GM04503 (cell line): ENCODE measurements around the gene ZFR2.
"Not testable (repeated sequence)": the region's sequence is repeated elsewhere in the genome, so short reads cannot be mapped to it uniquely, and the experiment has no call there.

ENCODE experiments used
- DNase-seq: peaks from one replicate; pipeline ENCODE4 v3.0.0-alpha.2; 2012; ENCODE audit warnings: low read depth

ZFR2 gene

GRCh38 chr19:3868770-3869456, at the start of gene ZFR2:
ZFR2 (minus strand) TSS chr19:3869038; CDS start chr19:3869017, 21 bp downstream.
- DNase-seq, result no peak

GRCh38 chr19:3916033-3916432, 47.2 kb upstream of the ZFR2 start:
- DNase-seq, result no peak

GRCh38 chr19:3914199-3914598, 45.4 kb upstream of the ZFR2 start:
- no peak for DNase-seq

- DNase-seq, result no peak
Observed at GRCh38 chr19:3910105-3910504, 41.3 kb upstream of the ZFR2 start.

- DNase-seq, result no peak
Observed at GRCh38 chr19:3908266-3909054, 39.6 kb upstream of the ZFR2 start.

- DNase-seq, result no peak
Observed at GRCh38 chr19:3907626-3908265, 38.9 kb upstream of the ZFR2 start.

GRCh38 chr19:3904233-3904632, 35.4 kb upstream of the ZFR2 start:
- no peak for DNase-seq

- DNase-seq, result no peak
Observed at GRCh38 chr19:3902317-3902973, 33.6 kb upstream of the ZFR2 start.

- DNase-seq, result no peak
Observed at GRCh38 chr19:3899531-3900294, 30.9 kb upstream of the ZFR2 start.

- no peak for DNase-seq
Observed at GRCh38 chr19:3898426-3898825, 29.6 kb upstream of the ZFR2 start.

- no peak for DNase-seq
Observed at GRCh38 chr19:3897936-3898335, 29.1 kb upstream of the ZFR2 start.

GRCh38 chr19:3895788-3896187, 26.9 kb upstream of the ZFR2 start:
- DNase-seq, result no peak

- not testable (repeated sequence) for DNase-seq
Observed at GRCh38 chr19:3894959-3895358, 26.1 kb upstream of the ZFR2 start.

- no peak for DNase-seq
Observed at GRCh38 chr19:3893509-3894179, 24.8 kb upstream of the ZFR2 start.

GRCh38 chr19:3890591-3890990, 21.8 kb upstream of the ZFR2 start:
- DNase-seq, result no peak

GRCh38 chr19:3882041-3882384, 13.2 kb upstream of the ZFR2 start:
- DNase-seq, result no peak

GRCh38 chr19:3881272-3882040, 12.6 kb upstream of the ZFR2 start:
- no peak for DNase-seq

GRCh38 chr19:3880471-3881271, 11.8 kb upstream of the ZFR2 start, which contains the start of gene ATCAY:
ATCAY (plus strand) TSS chr19:3880685; CDS start chr19:3885768, 5,083 bp downstream.
- DNase-seq, result no peak

GRCh38 chr19:3879656-3880055, 10.8 kb upstream of the ZFR2 start:
- DNase-seq, result no peak

- not testable (repeated sequence) for DNase-seq
Observed at GRCh38 chr19:3874695-3875094, 5.9 kb upstream of the ZFR2 start.
